ENCODE measurements around the gene SKIC2.

DNA sequence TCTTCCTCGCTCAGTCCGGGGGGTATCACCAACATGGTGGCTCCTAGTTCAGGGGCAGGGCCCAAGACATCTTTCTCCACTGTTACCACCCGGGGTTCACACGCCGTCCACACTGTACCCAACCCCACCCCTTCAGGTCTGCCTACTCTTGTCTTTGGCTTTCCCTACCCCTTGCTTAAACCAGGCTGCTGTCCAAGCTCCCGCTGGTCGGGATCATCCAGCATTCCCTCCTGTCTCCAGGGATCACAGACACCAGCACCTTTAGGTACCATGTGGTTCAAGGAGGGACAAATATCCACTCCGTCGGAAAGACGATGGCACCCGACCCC is 599 bp upstream of the SKIC2 start:
- TF ChIP-seq, protein P1, sequence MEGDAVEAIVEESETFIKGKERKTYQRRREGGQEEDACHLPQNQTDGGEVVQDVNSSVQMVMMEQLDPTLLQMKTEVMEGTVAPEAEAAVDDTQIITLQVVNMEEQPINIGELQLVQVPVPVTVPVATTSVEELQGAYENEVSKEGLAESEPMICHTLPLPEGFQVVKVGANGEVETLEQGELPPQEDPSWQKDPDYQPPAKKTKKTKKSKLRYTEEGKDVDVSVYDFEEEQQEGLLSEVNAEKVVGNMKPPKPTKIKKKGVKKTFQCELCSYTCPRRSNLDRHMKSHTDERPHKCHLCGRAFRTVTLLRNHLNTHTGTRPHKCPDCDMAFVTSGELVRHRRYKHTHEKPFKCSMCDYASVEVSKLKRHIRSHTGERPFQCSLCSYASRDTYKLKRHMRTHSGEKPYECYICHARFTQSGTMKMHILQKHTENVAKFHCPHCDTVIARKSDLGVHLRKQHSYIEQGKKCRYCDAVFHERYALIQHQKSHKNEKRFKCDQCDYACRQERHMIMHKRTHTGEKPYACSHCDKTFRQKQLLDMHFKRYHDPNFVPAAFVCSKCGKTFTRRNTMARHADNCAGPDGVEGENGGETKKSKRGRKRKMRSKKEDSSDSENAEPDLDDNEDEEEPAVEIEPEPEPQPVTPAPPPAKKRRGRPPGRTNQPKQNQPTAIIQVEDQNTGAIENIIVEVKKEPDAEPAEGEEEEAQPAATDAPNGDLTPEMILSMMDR (IDR thresholded peaks at IDR 0.05) = no peak
- TF ChIP-seq POLR2A (IDR thresholded peaks at IDR 0.05) (no peak), POLR2AphosphoS5 (IDR thresholded peaks at IDR 0.05) (no peak)

All from sigmoid colon (tissue), 4 donors.